HepG2 (cell line): Measurements from ENCODE around the gene CPEB4. TPM values are rescaled to one million over a fixed set of nuclear protein-coding genes. Genes with fewer than 3 reads are reported as not detected.

ENCODE experiments used
- ATAC-seq: fragments of 200-7000 bp; cut with Tn5 transposase; 3 replicates; pipeline ENCODE4 v1.9.1; 2020; ENCODE audit warnings: mild to moderate bottlenecking, moderate library complexity
- BruUV-seq: library from RNA; stranded (reverse); fragments of 400-500 nt; replicated peaks from 2 replicates; lab custom pipeline; 2021; lab: Mats Ljungman, UMichigan
- CTCF ChIA-PET: fragments of 300-600 bp; formaldehyde crosslinking; extraction: SDS; loops from one replicate; lab custom pipeline; 2021; ENCODE audit warnings: low total read pairs, inconsistent platforms, low intra/inter-chr PET ratio; lab: Yijun Ruan, JAX
- POLR2A ChIA-PET: fragments of 350-600 bp; sonication (Branson Sonifier 250); formaldehyde crosslinking; loops from one replicate; lab custom pipeline; 2020; ENCODE audit warnings: antibody characterized with exemption, inconsistent platforms; lab: Yijun Ruan, JAX
- DNase-seq: peaks from one replicate; pipeline ENCODE4 v3.0.0-alpha.2; 2015; ENCODE audit warnings: low spot score
- FAIRE-seq: peaks from 3 replicates; lab custom pipeline; 2011; peaks lifted over from hg19 to GRCh38; lab: Jason Lieb, UNC
- H2AFZ ChIP-seq: one replicate; pipeline ENCODE4 v1.6.1; 2011; ENCODE audit warnings: low read length, inconsistent platforms
- H3K27ac ChIP-seq: fragments of 300-600 bp; 3 replicates; pipeline ENCODE4 v1.8.0; 2011; ENCODE audit warnings: mixed run types, mild to moderate bottlenecking, mixed read lengths, low read length, inconsistent platforms; ENCODE audit not compliant: insufficient read depth; ENCODE audit errors: extremely low read length
- H3K27me3 ChIP-seq, 2 experiments: fragments of 200-600 bp in 1 of 2; 2 replicates in 1 of 2; 3 replicates in 1 of 2; pipeline versions ENCODE4 v1.6.0 to v1.8.0; 2011; ENCODE audit warnings: low read length in 2 of 2, mild to moderate bottlenecking in 2 of 2, moderate library complexity in 2 of 2, inconsistent platforms in 1 of 2; ENCODE audit not compliant: insufficient read depth in 2 of 2, control insufficient read depth in 1 of 2
- H3K36me3 ChIP-seq, 2 experiments: fragments of 200-600 bp in 1 of 2; replicated peaks in 1 of 2; 2 replicates in 1 of 2; 3 replicates in 1 of 2; pipeline versions ENCODE4 v1.5.1 to v1.8.0; 2011; ENCODE audit warnings: low read length in 2 of 2, inconsistent platforms in 1 of 2; ENCODE audit not compliant: insufficient read depth in 2 of 2, control insufficient read depth in 1 of 2
- H3K4me1 ChIP-seq: 2 replicates; pipeline ENCODE4 v1.5.1; 2012; ENCODE audit warnings: low read length, inconsistent platforms; ENCODE audit not compliant: insufficient read depth
- H3K4me2 ChIP-seq: 2 replicates; pipeline ENCODE4 v1.6.0; 2011; ENCODE audit warnings: low read depth, low read length, inconsistent platforms
- H3K4me3 ChIP-seq, 3 experiments: fragments of 200-600 bp in 1 of 3; sonication (generic), shearing (Covaris generic) in 1 of 3; replicated peaks in 1 of 3; 2 replicates each; pipeline ENCODE4 v1.5.1; 2011 to 2016; ENCODE audit warnings: low read length in 3 of 3, inconsistent platforms in 2 of 3, low read depth in 2 of 3, mild to moderate bottlenecking in 2 of 3, control low read depth in 1 of 3, mixed read lengths in 1 of 3; ENCODE audit not compliant: insufficient read depth in 1 of 3
- H3K79me2 ChIP-seq: one replicate; pipeline ENCODE4 v1.6.1; 2011; ENCODE audit warnings: low read length, inconsistent platforms; ENCODE audit not compliant: insufficient read depth
- H3K9ac ChIP-seq: 2 replicates; pipeline ENCODE4 v1.6.0; 2011; ENCODE audit warnings: mild to moderate bottlenecking, low read depth, low read length, inconsistent platforms; ENCODE audit not compliant: insufficient read depth
- H3K9me3 ChIP-seq: 2 replicates; pipeline ENCODE4 v1.5.1; 2012; ENCODE audit warnings: mild to moderate bottlenecking, low read length
- H4K20me1 ChIP-seq: 2 replicates; pipeline ENCODE4 v1.6.0; 2011; ENCODE audit warnings: inconsistent platforms, mild to moderate bottlenecking, low read length, moderate library complexity; ENCODE audit not compliant: insufficient read depth
- GATAD2A ChIP-seq: IDR thresholded peaks from 2 replicates; pipeline ENCODE4 v1.6.1; 2016
- ZNF121 ChIP-seq: sonication (generic); formaldehyde crosslinking; IDR thresholded peaks from 2 replicates; pipeline ENCODE4 v1.5.0; 2020; ENCODE audit warnings: mild to moderate bottlenecking, missing genetic modification reagents
- ZNF224 ChIP-seq: sonication (generic); formaldehyde crosslinking; IDR thresholded peaks from 2 replicates; pipeline ENCODE4 v1.5.0; 2020; ENCODE audit warnings: mild to moderate bottlenecking, missing genetic modification reagents
- ZNF839 ChIP-seq: sonication (generic); formaldehyde crosslinking; IDR thresholded peaks from 2 replicates; pipeline ENCODE4 v1.4.0; 2020; ENCODE audit warnings: missing genetic modification reagents, mild to moderate bottlenecking, borderline replicate concordance
- WGBS: methylation state at CpG from one replicate; pipeline ENCODE4 v1.1.6; 2017; ENCODE audit warnings: low lambda C conversion rate; 5-methylcytosine and 5-hydroxymethylcytosine counted together
- in situ Hi-C: cut with HindIII; loops from 2 replicates; pipeline ENCODE4 v1.10.0; 2017; ENCODE audit warnings: low pct_unique_long_range_greater_than_20kb; ENCODE audit not compliant: extremely low pct_ligation_motif_present
- intact Hi-C: fragments of 100-400 bp; cut with micrococcal nuclease; formaldehyde crosslinking; loops from one replicate; pipeline ENCODE4 v1.10.0; 2022; ENCODE audit not compliant: unreplicated experiment
- polyA plus RNA-seq, 8 experiments: library from polyadenylated mRNA; depleted of rRNA in 3 of 8; stranded (reverse) in 7 of 8; unstranded in 1 of 8; fragments of >200 nt; fragmentation: Illumina TruSeq in 4 of 8; extraction: Trizol in 4 of 8; gene quantifications; 2 replicates each; pipeline versions ENCODE4 v1.2.1 to v1.2.3, GENCODE V29; 2011 to 2016; ENCODE audit warnings: low read depth in 4 of 8, missing spikeins in 1 of 8, mixed read lengths in 1 of 8; ENCODE audit not compliant: insufficient read depth in 1 of 8
- total RNA-seq, 5 experiments: library from RNA; depleted of rRNA; stranded (reverse); fragments of >200 nt; fragmentation: Illumina TruSeq; extraction: Trizol; gene quantifications; 2 replicates each; pipeline ENCODE4 v1.2.3, GENCODE V29; 2016; ENCODE audit warnings: low read depth in 1 of 5

The CPEB4 gene
- total and polyA plus RNA-seq, 2 of the 13 experiments (the other 11 are each of a cell fraction or from before 2014, with no cell fraction given), result 7.7 to 26.7 TPM

GRCh38 chr5:173893192-173893561, 5.0 kb downstream of the CPEB4 start:
- FAIRE-seq, result no peak
- POLR2A ChIA-PET, result interaction anchor here (0.6 to 4.7 kb wide), 4 partner anchors 9 to 77 kb away, joined by 3 to 28 read pairs (median 6); no protein-coding TSS in a partner anchor
- Histone ChIP-seq H4K20me1 (no peaks in the 10 kb centered on the region), H3K27me3 (no peaks in the 10 kb centered on the region), H2AFZ (no peak overlapping the region), H3K9me3 (no peaks in the 10 kb centered on the region), H3K27ac (no peak overlapping the region), H3K36me3 (no peaks in the 10 kb centered on the region; a peak in 1 of 5 replicates), H3K4me2 (peak overlapping the region; percentile 80), H3K9ac (peak overlapping the region; percentile 75; the same call in 1 of the 2 replicates), H3K79me2 (peaks cover 93% of the 10 kb centered on the region), H3K4me3 (peak overlapping the region; percentile 79 to 90 (median 81); a peak in 5 of 6 replicates), H3K4me1 (peaks cover 45% of the 10 kb centered on the region)
- no TSS peak for BruUV-seq
- TF ChIP-seq ZNF121 (peak; percentile 80), ZNF839 (no peak)
- CTCF ChIA-PET, result interaction anchor here (1.4 kb wide), 1 partner anchor 81 kb away, joined by 3 read pairs; no protein-coding TSS in a partner anchor
- in situ Hi-C loops, result loop anchor here (5.0 kb wide), 1 partner anchor 79 kb away; no protein-coding TSS in a partner anchor
- intact Hi-C loops, result no loop called here
- ATAC-seq, result no peak
- WGBS, result 67% methylated on average over 2 of the region's 2 CpGs
- DNase-seq, result no peak

DNA sequence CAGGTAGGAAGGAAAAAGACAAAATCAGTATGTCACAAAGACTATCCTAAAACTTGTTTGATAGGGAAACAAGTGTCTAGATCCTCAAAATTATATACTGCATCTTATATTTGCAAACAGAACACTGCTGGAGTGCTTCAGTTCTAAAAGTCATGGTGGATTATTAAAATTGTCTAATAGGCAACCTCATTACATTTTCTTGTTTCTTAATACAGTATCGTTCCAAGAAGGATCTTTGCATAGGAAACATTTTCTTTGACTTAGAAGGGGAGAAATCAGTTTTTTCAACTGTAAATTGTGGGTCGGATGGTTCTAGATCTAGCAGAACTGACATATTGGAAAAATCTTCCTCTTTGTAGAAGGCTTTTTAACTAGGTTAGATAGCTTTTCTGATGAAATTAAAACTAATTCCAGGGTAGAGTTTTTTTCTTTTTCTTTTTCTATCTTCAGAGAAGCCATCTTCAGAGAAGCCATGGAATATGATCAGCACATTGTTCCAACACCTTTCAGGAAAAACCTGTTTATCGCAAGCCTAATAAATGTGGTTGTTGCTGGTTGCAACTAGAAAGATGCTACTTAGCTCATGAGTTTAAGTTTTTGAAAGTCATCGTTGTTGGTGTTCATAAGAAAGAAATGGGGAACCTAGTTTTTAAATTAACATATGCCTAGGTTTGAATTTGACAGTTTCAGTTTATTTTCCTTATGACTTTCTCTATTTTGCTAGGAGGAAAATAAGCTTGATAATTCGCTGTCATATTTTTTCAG, 7.4 kb downstream of the CPEB4 start:
- in situ Hi-C loops, result no loop called here

More for the DNA sequence above, 7.4 kb downstream of the CPEB4 start:
- Histone ChIP-seq H3K4me3 (peak overlapping the region in 1 of 3 experiments; percentile 31; a peak in 1 of 6 replicates), H3K27me3 (no peaks in the 10 kb centered on the region), H3K4me2 (peak overlapping the region; percentile 80; the same call in 1 of the 2 replicates), H3K79me2 (peaks cover 96% of the 10 kb centered on the region), H3K4me1 (peaks cover 40% of the 10 kb centered on the region), H2AFZ (no peak overlapping the region), H3K9me3 (no peaks in the 10 kb centered on the region), H4K20me1 (peaks cover 9% of the 10 kb centered on the region; the same call in 1 of the 2 replicates), H3K9ac (no peak overlapping the region), H3K27ac (no peak overlapping the region), H3K36me3 (no peaks in the 10 kb centered on the region; a peak in 2 of 5 replicates)
- ChIA-PET POLR2A (no interaction called here), CTCF (no interaction called here)
- DNase-seq, result no peak
- BruUV-seq, result no TSS peak
- intact Hi-C loops, result no loop called here
- TF ChIP-seq GATAD2A (CRISPR knock-in tag), result 0 out of 2 replicates have a peak, but pooled peaks have one; percentile 9
- no peak for TF ChIP-seq ZNF224 (CRISPR knock-in tag)
- FAIRE-seq, result no peak
- ATAC-seq, result no peak
- 91% methylated on average over 5 of the region's 5 CpGs for WGBS
